ENCODE measurements around the gene ZNHIT6. TPM values are rescaled to one million over a fixed set of nuclear protein-coding genes. Genes with fewer than 3 reads are reported as not detected.
"Not testable (repeated sequence)": the region's sequence is repeated elsewhere in the genome, so short reads cannot be mapped to it uniquely, and the experiment has no call there.

The ZNHIT6 gene
- total RNA-seq, 2 experiments from 2014 or later, result 22.4 to 23.9 TPM

DNA sequence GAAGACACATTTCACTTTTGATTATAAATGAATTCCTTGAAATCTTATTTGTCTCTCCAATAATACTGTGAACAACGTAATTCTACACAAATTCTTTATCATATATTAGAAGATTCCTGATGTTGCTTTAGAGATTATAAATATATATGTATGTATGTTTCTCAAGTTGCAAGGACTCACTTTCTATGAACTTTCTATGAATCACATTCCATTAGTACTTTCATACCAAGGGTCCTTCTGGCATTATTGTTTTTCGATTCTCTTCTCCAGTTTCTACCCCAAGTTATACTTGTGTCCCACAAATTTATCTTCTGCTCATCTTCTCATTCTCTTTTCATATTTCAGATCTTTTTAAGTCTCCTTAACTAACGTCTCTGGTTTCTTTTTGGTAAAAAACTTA, 55.9 kb downstream of the ZNHIT6 start:
- ChIA-PET POLR2A (no interaction called here), CTCF (no interaction called here)
- Mint-ChIP-seq H3K36me3 (ENCODE audit: low read depth) (peaks cover 81% of the 10 kb centered on the region), H3K4me1 (ENCODE audit: low read depth) (peaks cover 5% of the 10 kb centered on the region), H3K27me3 (no peaks in the 10 kb centered on the region), H3K4me3 (no peak overlapping the region), H3K9me3 (peaks cover 7% of the 10 kb centered on the region), H3K27ac (no peak overlapping the region)
- ATAC-seq, result no peak
- no peak for DNase-seq
- no peak for TF ChIP-seq CTCF (IDR thresholded peaks at IDR 0.05)
- intact Hi-C loops (cut with micrococcal nuclease), result no loop called here

DNA sequence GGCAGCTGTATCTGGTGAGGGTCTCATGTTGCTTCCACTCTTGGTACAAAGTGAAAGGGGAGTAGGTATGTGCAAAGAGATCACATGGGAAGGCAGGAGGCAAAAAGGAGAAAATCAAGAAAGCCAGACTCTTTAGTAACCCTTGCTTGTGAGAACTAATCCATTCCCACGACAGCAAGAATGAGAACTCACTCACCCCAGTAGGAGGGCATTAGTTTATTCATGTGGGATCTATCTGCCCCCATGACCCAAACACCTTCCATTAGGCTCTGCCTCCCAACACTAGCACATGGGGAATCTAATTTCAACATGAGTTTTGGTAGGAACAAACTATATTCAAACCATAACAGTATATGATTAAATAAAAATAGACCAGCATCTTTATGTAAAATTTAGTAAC, 57.6 kb downstream of the ZNHIT6 start:
- no peak overlapping the region for H3K27ac Mint-ChIP-seq
- POLR2A ChIA-PET, result no interaction called here

GRCh38 chr1:85649591-85649990, 58.6 kb downstream of the ZNHIT6 start:
- intact Hi-C loops (cut with micrococcal nuclease), result no loop called here
- Mint-ChIP-seq H3K4me1 (ENCODE audit: low read depth) (peaks cover 3% of the 10 kb centered on the region), H3K36me3 (ENCODE audit: low read depth) (peaks cover 74% of the 10 kb centered on the region), H3K27ac (no peak overlapping the region), H3K9me3 (peaks cover 12% of the 10 kb centered on the region), H3K4me3 (no peak overlapping the region), H3K27me3 (no peaks in the 10 kb centered on the region)
- POLR2A ChIA-PET, result no interaction called here
- DNase-seq, result no peak
- TF ChIP-seq CTCF (IDR thresholded peaks at IDR 0.05), result no peak
- ATAC-seq, result no peak
- CTCF ChIA-PET, result interaction anchor here (1.4 kb wide), 1 partner anchor 10 kb away, joined by 5 read pairs; no protein-coding TSS in a partner anchor

More for the DNA sequence above, 57.6 kb downstream of the ZNHIT6 start:
- CTCF ChIA-PET, result interaction anchor here (1.4 kb wide), 1 partner anchor 9 kb away, joined by 5 read pairs; no protein-coding TSS in a partner anchor
- TF ChIP-seq CTCF (IDR thresholded peaks at IDR 0.05), result no peak
- Mint-ChIP-seq H3K27me3 (no peaks in the 10 kb centered on the region), H3K4me3 (no peak overlapping the region), H3K4me1 (ENCODE audit: low read depth) (peaks cover 5% of the 10 kb centered on the region), H3K9me3 (peaks cover 9% of the 10 kb centered on the region), H3K36me3 (ENCODE audit: low read depth) (peaks cover 75% of the 10 kb centered on the region)
- DNase-seq (no peak), ATAC-seq (no peak)
- intact Hi-C loops (cut with micrococcal nuclease), result no loop called here

GRCh38 chr1:85641598-85642556, 66.4 kb downstream of the ZNHIT6 start:
- Mint-ChIP-seq H3K9me3 (peaks cover 36% of the 10 kb centered on the region), H3K36me3 (ENCODE audit: low read depth) (peaks cover 62% of the 10 kb centered on the region)
- H3K4me3 Mint-ChIP-seq; H3K27ac Mint-ChIP-seq; POLR2A ChIA-PET; H3K27me3 Mint-ChIP-seq; DNase-seq; CTCF ChIA-PET; H3K4me1 Mint-ChIP-seq (ENCODE audit: low read depth); ATAC-seq; intact Hi-C loops (cut with micrococcal nuclease): not testable (repeated sequence)

DNA sequence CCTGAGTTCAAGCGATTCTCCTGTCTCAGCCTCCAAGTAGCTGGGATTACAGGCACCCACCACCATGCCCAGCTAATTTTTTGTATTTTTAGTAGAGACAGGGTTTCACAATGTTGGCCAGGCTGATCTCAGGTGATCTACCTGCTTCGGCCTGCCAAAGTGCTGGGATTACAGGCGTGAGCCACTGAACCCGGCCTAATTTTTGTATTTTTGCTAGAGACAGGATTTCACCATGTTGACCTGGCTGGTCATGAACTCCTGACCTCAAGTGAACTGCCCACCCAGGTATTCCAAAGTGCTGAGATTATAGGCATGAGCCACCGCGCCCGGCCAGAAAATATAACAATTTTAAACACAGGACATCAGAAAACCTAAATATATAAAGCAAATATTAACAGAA, 68.3 kb downstream of the ZNHIT6 start:
- ATAC-seq; H3K27ac Mint-ChIP-seq; CTCF ChIA-PET; H3K27me3 Mint-ChIP-seq; POLR2A ChIA-PET; H3K4me1 Mint-ChIP-seq (ENCODE audit: low read depth); DNase-seq; intact Hi-C loops (cut with micrococcal nuclease); H3K4me3 Mint-ChIP-seq: not testable (repeated sequence)
- peaks cover 74% of the 10 kb centered on the region for H3K36me3 Mint-ChIP-seq (ENCODE audit: low read depth)
- peaks cover 40% of the 10 kb centered on the region for H3K9me3 Mint-ChIP-seq

GRCh38 chr1:85638412-85638811, 69.8 kb downstream of the ZNHIT6 start:
- Mint-ChIP-seq H3K9me3 (peaks cover 38% of the 10 kb centered on the region), H3K36me3 (ENCODE audit: low read depth) (peaks cover 78% of the 10 kb centered on the region), H3K4me3 (no peak overlapping the region), H3K4me1 (ENCODE audit: low read depth) (no peaks in the 10 kb centered on the region), H3K27me3 (no peaks in the 10 kb centered on the region), H3K27ac (no peak overlapping the region)
- no peak for TF ChIP-seq CTCF (IDR thresholded peaks at IDR 0.05)
- ChIA-PET CTCF (no interaction called here), POLR2A (no interaction called here)
- intact Hi-C loops (cut with micrococcal nuclease), result no loop called here
- no peak for DNase-seq
- ATAC-seq, result no peak
